ENCODE data around the gene BANF1. TPM values are rescaled to one million over a fixed set of nuclear protein-coding genes. Genes with fewer than 3 reads are reported as not detected.

The BANF1 gene
- total and polyA plus RNA-seq, 9 of the 15 experiments (the other 6 are each of a cell fraction or from before 2014, with no cell fraction given) = 108 to 651 (median 263) TPM

DNA sequence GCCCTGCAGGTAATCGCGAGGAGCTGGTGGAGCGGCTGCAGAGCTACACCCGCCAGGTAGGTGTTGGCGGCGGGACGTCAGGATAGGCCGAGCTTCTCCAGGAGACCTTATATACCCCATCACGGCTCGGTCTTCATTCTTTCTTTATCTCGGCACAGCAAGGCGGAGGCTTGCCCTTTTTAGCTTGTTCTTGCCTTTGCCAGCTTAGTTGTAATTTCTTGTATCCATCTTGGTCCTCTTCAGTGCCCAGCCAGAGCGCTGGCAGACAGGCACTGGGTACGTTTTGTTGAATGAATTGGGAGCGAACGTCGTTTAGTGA lies 50.3 kb downstream of the BANF1 start (continued):
- TF ChIP-seq FOS (IDR thresholded peaks at IDR 0.05; ENCODE audit: extremely low read depth, insufficient read length) = no peak
- TF ChIP-seq, protein P1, sequence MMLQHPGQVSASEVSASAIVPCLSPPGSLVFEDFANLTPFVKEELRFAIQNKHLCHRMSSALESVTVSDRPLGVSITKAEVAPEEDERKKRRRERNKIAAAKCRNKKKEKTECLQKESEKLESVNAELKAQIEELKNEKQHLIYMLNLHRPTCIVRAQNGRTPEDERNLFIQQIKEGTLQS (IDR thresholded peaks at IDR 0.05) = no peak
- TF ChIP-seq, protein P1 (CRISPR knock-in tag; conservative IDR thresholded peaks at IDR 0.05) = no peak
- no peak for TF ChIP-seq ZNF695 (CRISPR knock-in tag; IDR thresholded peaks at IDR 0.05)
- no peak for TF ChIP-seq TCF7L2 (IDR thresholded peaks at IDR 0.05; ENCODE audit: low read depth, low read length)
- TF ChIP-seq CHD1 (IDR thresholded peaks at IDR 0.05; ENCODE audit: low read length) = peak; percentile 85
- no peak for TF ChIP-seq HDAC8 (tag; IDR thresholded peaks at IDR 0.05)
- TF ChIP-seq HCFC1 (IDR thresholded peaks at IDR 0.05; ENCODE audit: low read depth, low read length) = no peak
- TF ChIP-seq SAFB (IDR thresholded peaks at IDR 0.05; ENCODE audit: borderline replicate concordance, low read depth, low read length) = no peak
- TF ChIP-seq, protein P2, sequence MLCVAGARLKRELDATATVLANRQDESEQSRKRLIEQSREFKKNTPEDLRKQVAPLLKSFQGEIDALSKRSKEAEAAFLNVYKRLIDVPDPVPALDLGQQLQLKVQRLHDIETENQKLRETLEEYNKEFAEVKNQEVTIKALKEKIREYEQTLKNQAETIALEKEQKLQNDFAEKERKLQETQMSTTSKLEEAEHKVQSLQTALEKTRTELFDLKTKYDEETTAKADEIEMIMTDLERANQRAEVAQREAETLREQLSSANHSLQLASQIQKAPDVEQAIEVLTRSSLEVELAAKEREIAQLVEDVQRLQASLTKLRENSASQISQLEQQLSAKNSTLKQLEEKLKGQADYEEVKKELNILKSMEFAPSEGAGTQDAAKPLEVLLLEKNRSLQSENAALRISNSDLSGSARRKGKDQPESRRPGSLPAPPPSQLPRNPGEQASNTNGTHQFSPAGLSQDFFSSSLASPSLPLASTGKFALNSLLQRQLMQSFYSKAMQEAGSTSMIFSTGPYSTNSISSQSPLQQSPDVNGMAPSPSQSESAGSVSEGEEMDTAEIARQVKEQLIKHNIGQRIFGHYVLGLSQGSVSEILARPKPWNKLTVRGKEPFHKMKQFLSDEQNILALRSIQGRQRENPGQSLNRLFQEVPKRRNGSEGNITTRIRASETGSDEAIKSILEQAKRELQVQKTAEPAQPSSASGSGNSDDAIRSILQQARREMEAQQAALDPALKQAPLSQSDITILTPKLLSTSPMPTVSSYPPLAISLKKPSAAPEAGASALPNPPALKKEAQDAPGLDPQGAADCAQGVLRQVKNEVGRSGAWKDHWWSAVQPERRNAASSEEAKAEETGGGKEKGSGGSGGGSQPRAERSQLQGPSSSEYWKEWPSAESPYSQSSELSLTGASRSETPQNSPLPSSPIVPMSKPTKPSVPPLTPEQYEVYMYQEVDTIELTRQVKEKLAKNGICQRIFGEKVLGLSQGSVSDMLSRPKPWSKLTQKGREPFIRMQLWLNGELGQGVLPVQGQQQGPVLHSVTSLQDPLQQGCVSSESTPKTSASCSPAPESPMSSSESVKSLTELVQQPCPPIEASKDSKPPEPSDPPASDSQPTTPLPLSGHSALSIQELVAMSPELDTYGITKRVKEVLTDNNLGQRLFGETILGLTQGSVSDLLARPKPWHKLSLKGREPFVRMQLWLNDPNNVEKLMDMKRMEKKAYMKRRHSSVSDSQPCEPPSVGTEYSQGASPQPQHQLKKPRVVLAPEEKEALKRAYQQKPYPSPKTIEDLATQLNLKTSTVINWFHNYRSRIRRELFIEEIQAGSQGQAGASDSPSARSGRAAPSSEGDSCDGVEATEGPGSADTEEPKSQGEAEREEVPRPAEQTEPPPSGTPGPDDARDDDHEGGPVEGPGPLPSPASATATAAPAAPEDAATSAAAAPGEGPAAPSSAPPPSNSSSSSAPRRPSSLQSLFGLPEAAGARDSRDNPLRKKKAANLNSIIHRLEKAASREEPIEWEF (CRISPR knock-in tag; IDR thresholded peaks at IDR 0.05) = no peak
- TF ChIP-seq ZFPM2 (CRISPR knock-in tag; IDR thresholded peaks at IDR 0.05) = no peak
- no peak for TF ChIP-seq CREM (IDR thresholded peaks at IDR 0.05; ENCODE audit: low read depth)
- TF ChIP-seq, protein P3, sequence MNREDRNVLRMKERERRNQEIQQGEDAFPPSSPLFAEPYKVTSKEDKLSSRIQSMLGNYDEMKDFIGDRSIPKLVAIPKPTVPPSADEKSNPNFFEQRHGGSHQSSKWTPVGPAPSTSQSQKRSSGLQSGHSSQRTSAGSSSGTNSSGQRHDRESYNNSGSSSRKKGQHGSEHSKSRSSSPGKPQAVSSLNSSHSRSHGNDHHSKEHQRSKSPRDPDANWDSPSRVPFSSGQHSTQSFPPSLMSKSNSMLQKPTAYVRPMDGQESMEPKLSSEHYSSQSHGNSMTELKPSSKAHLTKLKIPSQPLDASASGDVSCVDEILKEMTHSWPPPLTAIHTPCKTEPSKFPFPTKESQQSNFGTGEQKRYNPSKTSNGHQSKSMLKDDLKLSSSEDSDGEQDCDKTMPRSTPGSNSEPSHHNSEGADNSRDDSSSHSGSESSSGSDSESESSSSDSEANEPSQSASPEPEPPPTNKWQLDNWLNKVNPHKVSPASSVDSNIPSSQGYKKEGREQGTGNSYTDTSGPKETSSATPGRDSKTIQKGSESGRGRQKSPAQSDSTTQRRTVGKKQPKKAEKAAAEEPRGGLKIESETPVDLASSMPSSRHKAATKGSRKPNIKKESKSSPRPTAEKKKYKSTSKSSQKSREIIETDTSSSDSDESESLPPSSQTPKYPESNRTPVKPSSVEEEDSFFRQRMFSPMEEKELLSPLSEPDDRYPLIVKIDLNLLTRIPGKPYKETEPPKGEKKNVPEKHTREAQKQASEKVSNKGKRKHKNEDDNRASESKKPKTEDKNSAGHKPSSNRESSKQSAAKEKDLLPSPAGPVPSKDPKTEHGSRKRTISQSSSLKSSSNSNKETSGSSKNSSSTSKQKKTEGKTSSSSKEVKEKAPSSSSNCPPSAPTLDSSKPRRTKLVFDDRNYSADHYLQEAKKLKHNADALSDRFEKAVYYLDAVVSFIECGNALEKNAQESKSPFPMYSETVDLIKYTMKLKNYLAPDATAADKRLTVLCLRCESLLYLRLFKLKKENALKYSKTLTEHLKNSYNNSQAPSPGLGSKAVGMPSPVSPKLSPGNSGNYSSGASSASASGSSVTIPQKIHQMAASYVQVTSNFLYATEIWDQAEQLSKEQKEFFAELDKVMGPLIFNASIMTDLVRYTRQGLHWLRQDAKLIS (CRISPR knock-in tag; IDR thresholded peaks at IDR 0.05) = 0 out of 2 replicates have a peak, but pooled peaks have one; percentile 5
- TF ChIP-seq, protein P4, sequence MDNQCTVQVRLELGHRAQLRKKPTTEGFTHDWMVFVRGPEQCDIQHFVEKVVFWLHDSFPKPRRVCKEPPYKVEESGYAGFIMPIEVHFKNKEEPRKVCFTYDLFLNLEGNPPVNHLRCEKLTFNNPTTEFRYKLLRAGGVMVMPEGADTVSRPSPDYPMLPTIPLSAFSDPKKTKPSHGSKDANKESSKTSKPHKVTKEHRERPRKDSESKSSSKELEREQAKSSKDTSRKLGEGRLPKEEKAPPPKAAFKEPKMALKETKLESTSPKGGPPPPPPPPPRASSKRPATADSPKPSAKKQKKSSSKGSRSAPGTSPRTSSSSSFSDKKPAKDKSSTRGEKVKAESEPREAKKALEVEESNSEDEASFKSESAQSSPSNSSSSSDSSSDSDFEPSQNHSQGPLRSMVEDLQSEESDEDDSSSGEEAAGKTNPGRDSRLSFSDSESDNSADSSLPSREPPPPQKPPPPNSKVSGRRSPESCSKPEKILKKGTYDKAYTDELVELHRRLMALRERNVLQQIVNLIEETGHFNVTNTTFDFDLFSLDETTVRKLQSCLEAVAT (IDR thresholded peaks at IDR 0.05) = 0 out of 4 replicates have a peak, but pooled peaks of 1 of the 2 experiments have one; percentile 2
- TF ChIP-seq ELF4 (CRISPR knock-in tag; IDR thresholded peaks at IDR 0.05) = no peak
- no peak for TF ChIP-seq DIDO1 (tag; IDR thresholded peaks at IDR 0.05; ENCODE audit: low read depth)
- TF ChIP-seq ZBTB8A (IDR thresholded peaks at IDR 0.05; ENCODE audit: partially characterized antibody) = no peak
- no peak for TF ChIP-seq PML (IDR thresholded peaks at IDR 0.05; ENCODE audit: low read length)
- TF ChIP-seq PHB2 (IDR thresholded peaks at IDR 0.05; ENCODE audit: low read depth) = no peak
